ENCODE results near the gene ACAT2.

The ACAT2 gene

GRCh38 chr6:159761129-159761872 lies 544 bp upstream of the ACAT2 start:
- Mint-ChIP-seq H3K4me3 (peak overlapping the region; percentile 91 to 96), H3K4me1 (ENCODE audit: low read depth in 2 of 2) (peaks cover 23 to 27% of the 10 kb centered on the region in 2 donors), H3K27ac (peak overlapping the region; percentile 94 to 97), H3K36me3 (ENCODE audit: insufficient read depth) (peaks cover 56% of the 10 kb centered on the region), H3K9me3 (no peaks in the 10 kb centered on the region), H3K27me3 (no peaks in the 10 kb centered on the region)
- peak in 1 of 3 experiments; percentile 10 for DNase-seq
- no peak for ATAC-seq (replicated peaks)

GRCh38 chr6:159762681-159763293 lies 942 bp downstream of the ACAT2 start:
- H3K9me3 Mint-ChIP-seq: no peaks in the 10 kb centered on the region
- DNase-seq (peak; percentile 41 to 43 (median 42)), ATAC-seq (replicated peaks) (peak; percentile 42)
- peaks cover 49% of the 10 kb centered on the region for H3K36me3 Mint-ChIP-seq (ENCODE audit: insufficient read depth)
- peaks cover 23 to 27% of the 10 kb centered on the region in 2 donors for H3K4me1 Mint-ChIP-seq (ENCODE audit: low read depth in 2 of 2)
- H3K27ac Mint-ChIP-seq: peak overlapping the region; percentile 94 to 97
- no peaks in the 10 kb centered on the region for H3K27me3 Mint-ChIP-seq
- H3K4me3 Mint-ChIP-seq: peak overlapping the region; percentile 91 to 96

GRCh38 chr6:159766906-159767305 lies 5.1 kb downstream of the ACAT2 start:
- ATAC-seq (replicated peaks): no peak
- Mint-ChIP-seq H3K4me3 (no peak overlapping the region), H3K4me1 (ENCODE audit: low read depth in 2 of 2) (peaks cover 7 to 12% of the 10 kb centered on the region in 2 donors), H3K9me3 (no peaks in the 10 kb centered on the region), H3K36me3 (ENCODE audit: insufficient read depth) (peaks cover 51% of the 10 kb centered on the region), H3K27ac (peak overlapping the region; percentile 49 to 74), H3K27me3 (no peaks in the 10 kb centered on the region)
- DNase-seq: no peak

GRCh38 chr6:159769470-159769869 lies 7.6 kb downstream of the ACAT2 start:
- H3K9me3 Mint-ChIP-seq: no peaks in the 10 kb centered on the region
- no peak overlapping the region for H3K4me3 Mint-ChIP-seq
- H3K27me3 Mint-ChIP-seq: no peaks in the 10 kb centered on the region
- peaks cover 38% of the 10 kb centered on the region for H3K36me3 Mint-ChIP-seq (ENCODE audit: insufficient read depth)
- H3K27ac Mint-ChIP-seq: no peak overlapping the region
- no peak for DNase-seq
- no peaks in the 10 kb centered on the region for H3K4me1 Mint-ChIP-seq (ENCODE audit: low read depth in 2 of 2)
- ATAC-seq (replicated peaks): no peak

- no peak for ATAC-seq (replicated peaks)
- H3K27ac Mint-ChIP-seq: no peak overlapping the region
- no peaks in the 10 kb centered on the region for H3K9me3 Mint-ChIP-seq
- no peak for DNase-seq
- no peak overlapping the region for H3K4me3 Mint-ChIP-seq
- H3K4me1 Mint-ChIP-seq (ENCODE audit: low read depth in 2 of 2): no peaks in the 10 kb centered on the region
- H3K27me3 Mint-ChIP-seq: no peaks in the 10 kb centered on the region
- H3K36me3 Mint-ChIP-seq (ENCODE audit: insufficient read depth): peaks cover 41% of the 10 kb centered on the region
Measured at GRCh38 chr6:159772196-159772595, 10.4 kb downstream of the ACAT2 start.

- DNase-seq (no peak), ATAC-seq (replicated peaks) (no peak)
- peaks cover 4 to 13% of the 10 kb centered on the region in 2 donors for H3K4me1 Mint-ChIP-seq (ENCODE audit: low read depth in 2 of 2)
- H3K27me3 Mint-ChIP-seq: no peaks in the 10 kb centered on the region
- no peak overlapping the region for H3K4me3 Mint-ChIP-seq
- H3K9me3 Mint-ChIP-seq: no peaks in the 10 kb centered on the region
- peaks cover 68% of the 10 kb centered on the region for H3K36me3 Mint-ChIP-seq (ENCODE audit: insufficient read depth)
- peak overlapping the region in 1 of 2 donors; percentile 79 for H3K27ac Mint-ChIP-seq
Measured at GRCh38 chr6:159777240-159777904, 15.5 kb downstream of the ACAT2 start.

GRCh38 chr6:159778131-159778530 lies 16.3 kb downstream of the ACAT2 start:
- H3K27ac Mint-ChIP-seq: peak overlapping the region; percentile 37 to 79
- no peak overlapping the region for H3K4me3 Mint-ChIP-seq
- ATAC-seq (replicated peaks): no peak
- H3K27me3 Mint-ChIP-seq: no peaks in the 10 kb centered on the region
- peaks cover 9 to 20% of the 10 kb centered on the region in 2 donors for H3K4me1 Mint-ChIP-seq (ENCODE audit: low read depth in 2 of 2)
- peaks cover 75% of the 10 kb centered on the region for H3K36me3 Mint-ChIP-seq (ENCODE audit: insufficient read depth)
- no peak for DNase-seq
- H3K9me3 Mint-ChIP-seq: no peaks in the 10 kb centered on the region

GRCh38 chr6:159778542-159779103 lies 16.8 kb downstream of the ACAT2 start:
- Mint-ChIP-seq H3K27ac (peak overlapping the region; percentile 37 to 79), H3K36me3 (ENCODE audit: insufficient read depth) (peaks cover 80% of the 10 kb centered on the region), H3K4me3 (no peak overlapping the region)

GRCh38 chr6:159788276-159788675 lies 26.4 kb downstream of the ACAT2 start:
- Mint-ChIP-seq H3K36me3 (ENCODE audit: insufficient read depth) (peaks cover 91% of the 10 kb centered on the region), H3K27me3 (no peaks in the 10 kb centered on the region), H3K9me3 (no peaks in the 10 kb centered on the region), H3K4me1 (ENCODE audit: low read depth in 2 of 2) (peaks cover 30 to 46% of the 10 kb centered on the region in 2 donors), H3K4me3 (peak overlapping the region; percentile 95 to 100), H3K27ac (peak overlapping the region; percentile 92 to 95)
- ATAC-seq (replicated peaks): no peak
- DNase-seq: peak in 2 of 3 experiments; percentile 2 to 19

More at GRCh38 chr6:159778542-159779103, 16.8 kb downstream of the ACAT2 start:
- Mint-ChIP-seq H3K27me3 (no peaks in the 10 kb centered on the region), H3K9me3 (no peaks in the 10 kb centered on the region), H3K4me1 (ENCODE audit: low read depth in 2 of 2) (peaks cover 9 to 20% of the 10 kb centered on the region in 2 donors)
- ATAC-seq (replicated peaks) (no peak), DNase-seq (no peak)

GRCh38 chr6:159788753-159789376 lies 27.0 kb downstream of the ACAT2 start:
- H3K9me3 Mint-ChIP-seq: no peaks in the 10 kb centered on the region

GRCh38 chr6:159789377-159790148 lies 27.7 kb downstream of the ACAT2 start, which contains the start of gene TCP1:
TSS of gene TCP1 (minus strand) at chr6:159789602. CDS start at chr6:159789468, 134 bp downstream.
- Mint-ChIP-seq H3K9me3 (no peaks in the 10 kb centered on the region), H3K4me3 (peak within 1 kb of the TSS; percentile 95 to 100), H3K27ac (peak within 1 kb of the TSS; percentile 92 to 95), H3K36me3 (ENCODE audit: insufficient read depth) (peaks cover 91% of the 10 kb centered on the region), H3K4me1 (ENCODE audit: low read depth in 2 of 2) (peaks cover 29 to 50% of the 10 kb centered on the region in 2 donors), H3K27me3 (no peaks in the 10 kb centered on the region)
- ATAC-seq (replicated peaks) (peak; percentile 77), DNase-seq (peak; percentile 93 to 98 (median 95))

More at GRCh38 chr6:159788753-159789376, 27.0 kb downstream of the ACAT2 start:
- Mint-ChIP-seq H3K4me3 (peak overlapping the region; percentile 95 to 100), H3K36me3 (ENCODE audit: insufficient read depth) (peaks cover 91% of the 10 kb centered on the region), H3K4me1 (ENCODE audit: low read depth in 2 of 2) (peaks cover 30 to 47% of the 10 kb centered on the region in 2 donors), H3K27ac (peak overlapping the region; percentile 92 to 95), H3K27me3 (no peaks in the 10 kb centered on the region)
- ATAC-seq (replicated peaks): no peak
- peak; percentile 2 to 7 (median 2) for DNase-seq
